ENCODE results near the gene TBC1D14. TPM values are rescaled to one million over a fixed set of nuclear protein-coding genes. Genes with fewer than 3 reads are reported as not detected.

TBC1D14 gene
- total and polyA plus RNA-seq, 10 of the 15 experiments (the other 5 are each of a cell fraction or from before 2014, with no cell fraction given): 0.87 to 39.3 (median 30.1) TPM

- TF ChIP-seq SPI1 (IDR thresholded peaks at IDR 0.05; ENCODE audit: borderline replicate concordance, insufficient read depth, low read depth, low read length) (no peak), PAX5 (IDR thresholded peaks at IDR 0.05; ENCODE audit: borderline replicate concordance, low read depth, low read length) (no peak), TCF12 (IDR thresholded peaks at IDR 0.05; ENCODE audit: low read depth, low read length) (0 out of 2 replicates have a peak, but pooled peaks have one; percentile 15), STAT3 (IDR thresholded peaks at IDR 0.05; ENCODE audit: low read depth, low read length) (no peak), USF2 (IDR thresholded peaks at IDR 0.05; ENCODE audit: borderline replicate concordance, low read depth, low read length) (no peak), PML (IDR thresholded peaks at IDR 0.05; ENCODE audit: low read length) (no peak), MYC (IDR thresholded peaks at IDR 0.05; ENCODE audit: insufficient read depth, insufficient read length, insufficient replicate concordance, low read length, severe bottlenecking) (peak; percentile 58), SUPT20H (IDR thresholded peaks at IDR 0.05; ENCODE audit: borderline replicate concordance, control insufficient read depth, low read depth, low read length) (no peak), RFX5 (IDR thresholded peaks at IDR 0.05; ENCODE audit: low read depth, low read length) (no peak), RELA (IDR thresholded peaks at IDR 0.05; ENCODE audit: borderline replicate concordance, partially characterized antibody) (no peak), CHD4 (IDR thresholded peaks at IDR 0.05) (no peak), ZNF217 (IDR thresholded peaks at IDR 0.05) (0 out of 2 replicates have a peak, but pooled peaks have one; percentile 37), JUND (IDR thresholded peaks at IDR 0.05; ENCODE audit: low read depth, low read length) (no peak), TARDBP (IDR thresholded peaks at IDR 0.05; ENCODE audit: borderline replicate concordance) (no peak)
- TF ChIP-seq, protein P1, sequence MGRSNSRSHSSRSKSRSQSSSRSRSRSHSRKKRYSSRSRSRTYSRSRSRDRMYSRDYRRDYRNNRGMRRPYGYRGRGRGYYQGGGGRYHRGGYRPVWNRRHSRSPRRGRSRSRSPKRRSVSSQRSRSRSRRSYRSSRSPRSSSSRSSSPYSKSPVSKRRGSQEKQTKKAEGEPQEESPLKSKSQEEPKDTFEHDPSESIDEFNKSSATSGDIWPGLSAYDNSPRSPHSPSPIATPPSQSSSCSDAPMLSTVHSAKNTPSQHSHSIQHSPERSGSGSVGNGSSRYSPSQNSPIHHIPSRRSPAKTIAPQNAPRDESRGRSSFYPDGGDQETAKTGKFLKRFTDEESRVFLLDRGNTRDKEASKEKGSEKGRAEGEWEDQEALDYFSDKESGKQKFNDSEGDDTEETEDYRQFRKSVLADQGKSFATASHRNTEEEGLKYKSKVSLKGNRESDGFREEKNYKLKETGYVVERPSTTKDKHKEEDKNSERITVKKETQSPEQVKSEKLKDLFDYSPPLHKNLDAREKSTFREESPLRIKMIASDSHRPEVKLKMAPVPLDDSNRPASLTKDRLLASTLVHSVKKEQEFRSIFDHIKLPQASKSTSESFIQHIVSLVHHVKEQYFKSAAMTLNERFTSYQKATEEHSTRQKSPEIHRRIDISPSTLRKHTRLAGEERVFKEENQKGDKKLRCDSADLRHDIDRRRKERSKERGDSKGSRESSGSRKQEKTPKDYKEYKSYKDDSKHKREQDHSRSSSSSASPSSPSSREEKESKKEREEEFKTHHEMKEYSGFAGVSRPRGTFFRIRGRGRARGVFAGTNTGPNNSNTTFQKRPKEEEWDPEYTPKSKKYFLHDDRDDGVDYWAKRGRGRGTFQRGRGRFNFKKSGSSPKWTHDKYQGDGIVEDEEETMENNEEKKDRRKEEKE (IDR thresholded peaks at IDR 0.05): no peak
- TF ChIP-seq, protein P2, sequence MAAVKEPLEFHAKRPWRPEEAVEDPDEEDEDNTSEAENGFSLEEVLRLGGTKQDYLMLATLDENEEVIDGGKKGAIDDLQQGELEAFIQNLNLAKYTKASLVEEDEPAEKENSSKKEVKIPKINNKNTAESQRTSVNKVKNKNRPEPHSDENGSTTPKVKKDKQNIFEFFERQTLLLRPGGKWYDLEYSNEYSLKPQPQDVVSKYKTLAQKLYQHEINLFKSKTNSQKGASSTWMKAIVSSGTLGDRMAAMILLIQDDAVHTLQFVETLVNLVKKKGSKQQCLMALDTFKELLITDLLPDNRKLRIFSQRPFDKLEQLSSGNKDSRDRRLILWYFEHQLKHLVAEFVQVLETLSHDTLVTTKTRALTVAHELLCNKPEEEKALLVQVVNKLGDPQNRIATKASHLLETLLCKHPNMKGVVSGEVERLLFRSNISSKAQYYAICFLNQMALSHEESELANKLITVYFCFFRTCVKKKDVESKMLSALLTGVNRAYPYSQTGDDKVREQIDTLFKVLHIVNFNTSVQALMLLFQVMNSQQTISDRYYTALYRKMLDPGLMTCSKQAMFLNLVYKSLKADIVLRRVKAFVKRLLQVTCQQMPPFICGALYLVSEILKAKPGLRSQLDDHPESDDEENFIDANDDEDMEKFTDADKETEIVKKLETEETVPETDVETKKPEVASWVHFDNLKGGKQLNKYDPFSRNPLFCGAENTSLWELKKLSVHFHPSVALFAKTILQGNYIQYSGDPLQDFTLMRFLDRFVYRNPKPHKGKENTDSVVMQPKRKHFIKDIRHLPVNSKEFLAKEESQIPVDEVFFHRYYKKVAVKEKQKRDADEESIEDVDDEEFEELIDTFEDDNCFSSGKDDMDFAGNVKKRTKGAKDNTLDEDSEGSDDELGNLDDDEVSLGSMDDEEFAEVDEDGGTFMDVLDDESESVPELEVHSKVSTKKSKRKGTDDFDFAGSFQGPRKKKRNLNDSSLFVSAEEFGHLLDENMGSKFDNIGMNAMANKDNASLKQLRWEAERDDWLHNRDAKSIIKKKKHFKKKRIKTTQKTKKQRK (IDR thresholded peaks at IDR 0.05; ENCODE audit: low read depth, low read length): peak; percentile 30; the same call in 1 of the 2 replicates
- TF ChIP-seq, protein P3, sequence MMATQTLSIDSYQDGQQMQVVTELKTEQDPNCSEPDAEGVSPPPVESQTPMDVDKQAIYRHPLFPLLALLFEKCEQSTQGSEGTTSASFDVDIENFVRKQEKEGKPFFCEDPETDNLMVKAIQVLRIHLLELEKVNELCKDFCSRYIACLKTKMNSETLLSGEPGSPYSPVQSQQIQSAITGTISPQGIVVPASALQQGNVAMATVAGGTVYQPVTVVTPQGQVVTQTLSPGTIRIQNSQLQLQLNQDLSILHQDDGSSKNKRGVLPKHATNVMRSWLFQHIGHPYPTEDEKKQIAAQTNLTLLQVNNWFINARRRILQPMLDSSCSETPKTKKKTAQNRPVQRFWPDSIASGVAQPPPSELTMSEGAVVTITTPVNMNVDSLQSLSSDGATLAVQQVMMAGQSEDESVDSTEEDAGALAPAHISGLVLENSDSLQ (IDR thresholded peaks at IDR 0.05): no peak
- TF ChIP-seq, protein P4, sequence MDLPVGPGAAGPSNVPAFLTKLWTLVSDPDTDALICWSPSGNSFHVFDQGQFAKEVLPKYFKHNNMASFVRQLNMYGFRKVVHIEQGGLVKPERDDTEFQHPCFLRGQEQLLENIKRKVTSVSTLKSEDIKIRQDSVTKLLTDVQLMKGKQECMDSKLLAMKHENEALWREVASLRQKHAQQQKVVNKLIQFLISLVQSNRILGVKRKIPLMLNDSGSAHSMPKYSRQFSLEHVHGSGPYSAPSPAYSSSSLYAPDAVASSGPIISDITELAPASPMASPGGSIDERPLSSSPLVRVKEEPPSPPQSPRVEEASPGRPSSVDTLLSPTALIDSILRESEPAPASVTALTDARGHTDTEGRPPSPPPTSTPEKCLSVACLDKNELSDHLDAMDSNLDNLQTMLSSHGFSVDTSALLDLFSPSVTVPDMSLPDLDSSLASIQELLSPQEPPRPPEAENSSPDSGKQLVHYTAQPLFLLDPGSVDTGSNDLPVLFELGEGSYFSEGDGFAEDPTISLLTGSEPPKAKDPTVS (IDR thresholded peaks at IDR 0.05; ENCODE audit: low read depth, low read length): no peak
These were observed 77.4 kb downstream of the TBC1D14 start (continued) for GRCh38 chr4:6986781-6987587.
